Upper lobe of left lung (tissue), 4 donors: Measurements from ENCODE around the gene MGST3.

Experiments
- EP300 ChIP-seq, 4 donors: sonication (generic); formaldehyde crosslinking; IDR thresholded peaks; one replicate each; pipeline ENCODE4 v1.5.1; 2017; ENCODE audit warnings: antibody characterized with exemption in 4 of 4, control low read depth in 2 of 4
- TF ChIP-seq, protein P1 (sequence below), 6 experiments: fragments of 450-650 bp in 4 of 6; fragments of 200-600 bp in 2 of 6; sonication (generic) in 2 of 6; IDR thresholded peaks; one replicate each; pipeline ENCODE4 v1.5.1; 2016 to 2019; ENCODE audit warnings: antibody characterized with exemption in 6 of 6

GRCh38 chr1:165616987-165617546, 14.0 kb upstream of the MGST3 start:
- TF ChIP-seq, protein P1, sequence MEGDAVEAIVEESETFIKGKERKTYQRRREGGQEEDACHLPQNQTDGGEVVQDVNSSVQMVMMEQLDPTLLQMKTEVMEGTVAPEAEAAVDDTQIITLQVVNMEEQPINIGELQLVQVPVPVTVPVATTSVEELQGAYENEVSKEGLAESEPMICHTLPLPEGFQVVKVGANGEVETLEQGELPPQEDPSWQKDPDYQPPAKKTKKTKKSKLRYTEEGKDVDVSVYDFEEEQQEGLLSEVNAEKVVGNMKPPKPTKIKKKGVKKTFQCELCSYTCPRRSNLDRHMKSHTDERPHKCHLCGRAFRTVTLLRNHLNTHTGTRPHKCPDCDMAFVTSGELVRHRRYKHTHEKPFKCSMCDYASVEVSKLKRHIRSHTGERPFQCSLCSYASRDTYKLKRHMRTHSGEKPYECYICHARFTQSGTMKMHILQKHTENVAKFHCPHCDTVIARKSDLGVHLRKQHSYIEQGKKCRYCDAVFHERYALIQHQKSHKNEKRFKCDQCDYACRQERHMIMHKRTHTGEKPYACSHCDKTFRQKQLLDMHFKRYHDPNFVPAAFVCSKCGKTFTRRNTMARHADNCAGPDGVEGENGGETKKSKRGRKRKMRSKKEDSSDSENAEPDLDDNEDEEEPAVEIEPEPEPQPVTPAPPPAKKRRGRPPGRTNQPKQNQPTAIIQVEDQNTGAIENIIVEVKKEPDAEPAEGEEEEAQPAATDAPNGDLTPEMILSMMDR (IDR thresholded peaks at IDR 0.05) = no peak
- no peak for TF ChIP-seq EP300 (IDR thresholded peaks at IDR 0.05)
